Neural crest cell (in vitro differentiated cells): Measurements from ENCODE around the gene INCENP. TPM values are rescaled to one million over a fixed set of nuclear protein-coding genes. Genes with fewer than 3 reads are reported as not detected.

ENCODE experiments used
- DNase-seq: peaks from one replicate; pipeline ENCODE4 v3.0.0; 2021; ENCODE audit warnings: low read depth, mixed read lengths, low spot score
- H3K27ac Mint-ChIP-seq: one replicate; pipeline ENCODE4 v1.8.0; 2021; ENCODE audit warnings: mild to moderate bottlenecking, mixed read lengths; ENCODE audit not compliant: unreplicated experiment
- H3K27me3 Mint-ChIP-seq: 2 replicates; pipeline ENCODE4 v1.8.0; 2021; ENCODE audit warnings: low read depth, mild to moderate bottlenecking, mixed read lengths
- H3K36me3 Mint-ChIP-seq: 2 replicates; pipeline ENCODE4 v1.8.0; 2021; ENCODE audit warnings: low read depth, mild to moderate bottlenecking, mixed read lengths
- H3K4me1 Mint-ChIP-seq: 2 replicates; pipeline ENCODE4 v1.8.0; 2021; ENCODE audit warnings: mixed read lengths
- H3K4me3 Mint-ChIP-seq: one replicate; pipeline ENCODE4 v1.8.0; 2021; ENCODE audit warnings: mild to moderate bottlenecking, mixed read lengths
- H3K9me3 Mint-ChIP-seq: 2 replicates; pipeline ENCODE4 v1.8.0; 2021; ENCODE audit warnings: mixed read lengths
- CTCF ChIP-seq: fragments of 200-600 bp; sonication (generic); conservative IDR thresholded peaks from 2 replicates; pipeline ENCODE4 v1.5.0; 2021; ENCODE audit warnings: antibody characterized with exemption, mild to moderate bottlenecking
- total RNA-seq: library from RNA; stranded (reverse); gene quantifications from 2 replicates; pipeline ENCODE4 v1.2.1, GENCODE V29; 2021

The INCENP gene
- total RNA-seq, 1 donor from 2014 or later: 162 TPM

- H3K4me3 Mint-ChIP-seq: no peak overlapping the region
- H3K9me3 Mint-ChIP-seq: no peaks in the 10 kb centered on the region
- H3K4me1 Mint-ChIP-seq: no peaks in the 10 kb centered on the region
- no peaks in the 10 kb centered on the region for H3K27me3 Mint-ChIP-seq
- H3K36me3 Mint-ChIP-seq: peaks cover 26% of the 10 kb centered on the region
- no peak for TF ChIP-seq CTCF
- no peak for DNase-seq
- H3K27ac Mint-ChIP-seq: no peak overlapping the region
Measured at GRCh38 chr11:62148271-62148980, 24.6 kb downstream of the INCENP start.

- Mint-ChIP-seq H3K36me3 (peaks cover 30% of the 10 kb centered on the region), H3K4me1 (peaks cover 5% of the 10 kb centered on the region)
Measured at GRCh38 chr11:62149986-62150886, 26.4 kb downstream of the INCENP start.

GRCh38 chr11:62150887-62151736 lies 27.3 kb downstream of the INCENP start:
- H3K27ac Mint-ChIP-seq: peak overlapping the region; percentile 71
- H3K27me3 Mint-ChIP-seq: no peaks in the 10 kb centered on the region
- H3K36me3 Mint-ChIP-seq: peaks cover 30% of the 10 kb centered on the region
- no peak for TF ChIP-seq CTCF
- H3K9me3 Mint-ChIP-seq: no peaks in the 10 kb centered on the region
- DNase-seq: no peak
- H3K4me1 Mint-ChIP-seq: peaks cover 5% of the 10 kb centered on the region
- no peak overlapping the region for H3K4me3 Mint-ChIP-seq

More at GRCh38 chr11:62149986-62150886, 26.4 kb downstream of the INCENP start:
- no peaks in the 10 kb centered on the region for H3K9me3 Mint-ChIP-seq
- TF ChIP-seq CTCF: no peak
- no peaks in the 10 kb centered on the region for H3K27me3 Mint-ChIP-seq
- H3K27ac Mint-ChIP-seq: peak overlapping the region; percentile 71
- DNase-seq: no peak
- no peak overlapping the region for H3K4me3 Mint-ChIP-seq

GRCh38 chr11:62151737-62152102 lies 27.9 kb downstream of the INCENP start:
- H3K4me1 Mint-ChIP-seq: peaks cover 5% of the 10 kb centered on the region
- DNase-seq: no peak
- H3K4me3 Mint-ChIP-seq: no peak overlapping the region
- H3K9me3 Mint-ChIP-seq: no peaks in the 10 kb centered on the region
- H3K27me3 Mint-ChIP-seq: no peaks in the 10 kb centered on the region
- H3K27ac Mint-ChIP-seq: no peak overlapping the region
- H3K36me3 Mint-ChIP-seq: peaks cover 28% of the 10 kb centered on the region
- no peak for TF ChIP-seq CTCF
